ENCODE results near the gene GRP. TPM values are rescaled to one million over a fixed set of nuclear protein-coding genes. Genes with fewer than 3 reads are reported as not detected.
A peak's percentile ranks its signal among the peaks of the same experiment; 100 is the strongest.
"Not testable (repeated sequence)": the region's sequence is repeated elsewhere in the genome, so short reads cannot be mapped to it uniquely, and the experiment has no call there.

Gene GRP
- total and polyA plus RNA-seq, 2 donors (not counting 3 experiments of a cell fraction or from before 2014, with no cell fraction given), result not detected

- Histone ChIP-seq H4K20me1 (replicated peaks; ENCODE audit: control insufficient read depth, extremely low read depth, insufficient read depth, low read length) (no peaks in the 10 kb centered on the region), H2AFZ (ENCODE audit: low read depth, low read length) (no peak overlapping the region), H3K27me3 (ENCODE audit: control insufficient read depth in 2 of 2, insufficient read depth in 2 of 2, low read length in 2 of 2) (peaks cover 5 to 16% of the 10 kb centered on the region in 2 experiments), H3K4me2 (ENCODE audit: insufficient read depth, low read length) (no peak overlapping the region), H3K79me2 (ENCODE audit: control insufficient read depth, insufficient read depth, low read length) (no peaks in the 10 kb centered on the region), H3K4me1 (ENCODE audit: control insufficient read depth, extremely low read depth, insufficient read depth, low read length) (no peaks in the 10 kb centered on the region), H3K36me3 (ENCODE audit: control insufficient read depth in 2 of 2, extremely low read depth in 1 of 2, insufficient read depth in 2 of 2, low read length in 2 of 2) (no peaks in the 10 kb centered on the region), H3K27ac (ENCODE audit: insufficient read depth, low read depth, low read length) (no peak overlapping the region), H3K9me1 (replicated peaks; ENCODE audit: control insufficient read depth, extremely low read depth, insufficient read depth, low read length) (no peaks in the 10 kb centered on the region), H3K9ac (replicated peaks; ENCODE audit: extremely low read depth, insufficient read depth, low read length) (no peak overlapping the region), H3K4me3 (replicated peaks in 1 of 3; ENCODE audit: insufficient read depth in 1 of 3, low read depth in 1 of 3, low read length in 3 of 3) (no peak overlapping the region), H3K9me3 (replicated peaks; ENCODE audit: control insufficient read depth, insufficient read depth, low read length) (no peaks in the 10 kb centered on the region)
- TF ChIP-seq POLR2A (IDR thresholded peaks at IDR 0.05; ENCODE audit: low read depth, low read length) (no peak), GATA2 (IDR thresholded peaks at IDR 0.05; ENCODE audit: insufficient read depth, insufficient read length, low read depth, low read length) (no peak), CTCF (IDR thresholded peaks at IDR 0.05; ENCODE audit: extremely low read depth in 1 of 2, insufficient read depth in 1 of 2, low read depth in 1 of 2, low read length in 2 of 2) (peak; percentile 51 to 70), JUN (IDR thresholded peaks at IDR 0.05; ENCODE audit: borderline replicate concordance, insufficient read depth, insufficient read length, low read depth) (no peak)
- FAIRE-seq (peak; percentile 86), DNase-seq (ENCODE audit: low read depth, low spot score) (peak; percentile 69)
- ChIA-PET POLR2A (interaction anchor here (0.6 kb wide), 1 partner anchor 9 kb away, joined by 5 read pairs; no protein-coding TSS in a partner anchor), CTCF (interaction anchor here (0.6 to 5.2 kb wide), 26 partner anchors 9 to 1300 kb away, joined by 3 to 244 read pairs (median 5); partner anchors contain the start of genes LMAN1 and RAX)
- dilution Hi-C loops (cut with MboI; ENCODE audit: extremely low pct_ligation_motif_present, low sequenced_read_pairs) (no loop called here), intact Hi-C loops (cut with micrococcal nuclease) (loop anchor here (1.0 to 2.0 kb wide), 2 partner anchors 59 to 154 kb away; no protein-coding TSS in a partner anchor)
- no TSS peak for BruUV-seq (replicated peaks)
Measured at GRCh38 chr18:59249199-59249774, 29.3 kb downstream of the GRP start.

GRCh38 chr18:59255491-59255890 lies 35.5 kb downstream of the GRP start:
- H2AFZ ChIP-seq (ENCODE audit: low read depth, low read length); FAIRE-seq; H3K36me3 ChIP-seq (ENCODE audit: control insufficient read depth in 2 of 2, extremely low read depth in 1 of 2, insufficient read depth in 2 of 2, low read length in 2 of 2); POLR2A ChIA-PET; dilution Hi-C loops (cut with MboI; ENCODE audit: extremely low pct_ligation_motif_present, low sequenced_read_pairs); H3K79me2 ChIP-seq (ENCODE audit: control insufficient read depth, insufficient read depth, low read length); H3K4me3 ChIP-seq (replicated peaks in 1 of 3; ENCODE audit: insufficient read depth in 1 of 3, low read depth in 1 of 3, low read length in 3 of 3); H3K27ac ChIP-seq (ENCODE audit: insufficient read depth, low read depth, low read length); H3K4me2 ChIP-seq (ENCODE audit: insufficient read depth, low read length); H3K9me1 ChIP-seq (replicated peaks; ENCODE audit: control insufficient read depth, extremely low read depth, insufficient read depth, low read length); intact Hi-C loops (cut with micrococcal nuclease); H4K20me1 ChIP-seq (replicated peaks; ENCODE audit: control insufficient read depth, extremely low read depth, insufficient read depth, low read length); BruUV-seq (replicated peaks); H3K9me3 ChIP-seq (replicated peaks; ENCODE audit: control insufficient read depth, insufficient read depth, low read length); H3K9ac ChIP-seq (replicated peaks; ENCODE audit: extremely low read depth, insufficient read depth, low read length); H3K4me1 ChIP-seq (ENCODE audit: control insufficient read depth, extremely low read depth, insufficient read depth, low read length); CTCF ChIA-PET; DNase-seq (ENCODE audit: low read depth, low spot score); H3K27me3 ChIP-seq (ENCODE audit: control insufficient read depth in 2 of 2, insufficient read depth in 2 of 2, low read length in 2 of 2): not testable (repeated sequence)

GRCh38 chr18:59261842-59262241 lies 41.9 kb downstream of the GRP start:
- DNase-seq (ENCODE audit: low read depth, low spot score); H3K4me1 ChIP-seq (ENCODE audit: control insufficient read depth, extremely low read depth, insufficient read depth, low read length); H4K20me1 ChIP-seq (replicated peaks; ENCODE audit: control insufficient read depth, extremely low read depth, insufficient read depth, low read length); intact Hi-C loops (cut with micrococcal nuclease); H2AFZ ChIP-seq (ENCODE audit: low read depth, low read length); H3K36me3 ChIP-seq (ENCODE audit: control insufficient read depth in 2 of 2, extremely low read depth in 1 of 2, insufficient read depth in 2 of 2, low read length in 2 of 2); H3K4me3 ChIP-seq (replicated peaks in 1 of 3; ENCODE audit: insufficient read depth in 1 of 3, low read depth in 1 of 3, low read length in 3 of 3); dilution Hi-C loops (cut with MboI; ENCODE audit: extremely low pct_ligation_motif_present, low sequenced_read_pairs); BruUV-seq (replicated peaks); H3K9me1 ChIP-seq (replicated peaks; ENCODE audit: control insufficient read depth, extremely low read depth, insufficient read depth, low read length); POLR2A ChIA-PET; H3K79me2 ChIP-seq (ENCODE audit: control insufficient read depth, insufficient read depth, low read length); H3K27ac ChIP-seq (ENCODE audit: insufficient read depth, low read depth, low read length); FAIRE-seq; H3K9ac ChIP-seq (replicated peaks; ENCODE audit: extremely low read depth, insufficient read depth, low read length); CTCF ChIA-PET; H3K9me3 ChIP-seq (replicated peaks; ENCODE audit: control insufficient read depth, insufficient read depth, low read length); H3K4me2 ChIP-seq (ENCODE audit: insufficient read depth, low read length): not testable (repeated sequence)
- peaks cover 36 to 38% of the 10 kb centered on the region in 2 experiments for H3K27me3 ChIP-seq (ENCODE audit: control insufficient read depth in 2 of 2, insufficient read depth in 2 of 2, low read length in 2 of 2)
